ENCODE measurements around the gene MARK1.

The MARK1 gene

DNA sequence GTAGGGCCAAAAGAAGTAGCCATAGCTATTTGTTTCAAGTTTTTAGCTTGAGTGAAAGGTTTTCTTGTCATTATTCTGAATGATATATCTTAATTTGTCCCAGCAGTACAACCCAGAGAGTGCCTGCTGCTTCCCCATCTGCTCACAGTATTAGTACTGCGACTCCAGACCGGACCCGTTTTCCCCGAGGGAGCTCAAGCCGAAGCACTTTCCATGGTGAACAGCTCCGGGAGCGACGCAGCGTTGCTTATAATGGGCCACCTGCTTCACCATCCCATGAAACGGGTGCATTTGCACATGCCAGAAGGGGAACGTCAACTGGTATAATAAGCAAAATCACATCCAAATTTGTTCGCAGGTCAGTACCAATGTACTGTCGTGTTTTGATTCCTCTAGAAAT, 125.1 kb downstream of the MARK1 start:
- DNase-seq (ENCODE audit: low read depth) = no peak
- TF ChIP-seq, protein P1, sequence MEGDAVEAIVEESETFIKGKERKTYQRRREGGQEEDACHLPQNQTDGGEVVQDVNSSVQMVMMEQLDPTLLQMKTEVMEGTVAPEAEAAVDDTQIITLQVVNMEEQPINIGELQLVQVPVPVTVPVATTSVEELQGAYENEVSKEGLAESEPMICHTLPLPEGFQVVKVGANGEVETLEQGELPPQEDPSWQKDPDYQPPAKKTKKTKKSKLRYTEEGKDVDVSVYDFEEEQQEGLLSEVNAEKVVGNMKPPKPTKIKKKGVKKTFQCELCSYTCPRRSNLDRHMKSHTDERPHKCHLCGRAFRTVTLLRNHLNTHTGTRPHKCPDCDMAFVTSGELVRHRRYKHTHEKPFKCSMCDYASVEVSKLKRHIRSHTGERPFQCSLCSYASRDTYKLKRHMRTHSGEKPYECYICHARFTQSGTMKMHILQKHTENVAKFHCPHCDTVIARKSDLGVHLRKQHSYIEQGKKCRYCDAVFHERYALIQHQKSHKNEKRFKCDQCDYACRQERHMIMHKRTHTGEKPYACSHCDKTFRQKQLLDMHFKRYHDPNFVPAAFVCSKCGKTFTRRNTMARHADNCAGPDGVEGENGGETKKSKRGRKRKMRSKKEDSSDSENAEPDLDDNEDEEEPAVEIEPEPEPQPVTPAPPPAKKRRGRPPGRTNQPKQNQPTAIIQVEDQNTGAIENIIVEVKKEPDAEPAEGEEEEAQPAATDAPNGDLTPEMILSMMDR (IDR thresholded peaks at IDR 0.05; ENCODE audit: low read depth, low read length, missing control alignments) = no peak

DNA sequence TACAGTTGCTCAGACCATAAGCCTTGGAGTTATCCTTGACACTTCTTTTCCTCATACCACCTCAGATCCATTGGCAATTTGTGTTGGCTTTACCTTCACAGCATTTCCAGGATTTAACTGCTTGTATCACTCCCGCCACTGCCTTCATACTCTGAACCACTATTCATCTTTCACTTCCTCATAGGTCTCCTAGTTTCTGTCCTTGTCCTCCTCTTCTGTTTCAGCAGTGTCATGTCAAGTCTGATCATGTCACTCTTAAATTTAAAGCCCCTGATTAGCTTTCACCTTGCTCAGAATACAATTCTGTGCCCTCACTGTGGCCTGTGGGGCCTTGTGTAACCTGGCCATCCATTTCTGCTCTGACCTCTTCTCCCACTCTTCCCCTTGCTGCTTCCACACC, 127.6 kb downstream of the MARK1 start:
- peak; percentile 24 for DNase-seq (ENCODE audit: low read depth)
- no peak overlapping the region for H3K4me3 ChIP-seq (ENCODE audit: low read depth, low read length)
- TF ChIP-seq, protein P1 (IDR thresholded peaks at IDR 0.05; ENCODE audit: low read depth, low read length, missing control alignments) = no peak

More for the DNA sequence above, 125.1 kb downstream of the MARK1 start:
- H3K4me3 ChIP-seq (ENCODE audit: low read depth, low read length) = no peak overlapping the region

DNA sequence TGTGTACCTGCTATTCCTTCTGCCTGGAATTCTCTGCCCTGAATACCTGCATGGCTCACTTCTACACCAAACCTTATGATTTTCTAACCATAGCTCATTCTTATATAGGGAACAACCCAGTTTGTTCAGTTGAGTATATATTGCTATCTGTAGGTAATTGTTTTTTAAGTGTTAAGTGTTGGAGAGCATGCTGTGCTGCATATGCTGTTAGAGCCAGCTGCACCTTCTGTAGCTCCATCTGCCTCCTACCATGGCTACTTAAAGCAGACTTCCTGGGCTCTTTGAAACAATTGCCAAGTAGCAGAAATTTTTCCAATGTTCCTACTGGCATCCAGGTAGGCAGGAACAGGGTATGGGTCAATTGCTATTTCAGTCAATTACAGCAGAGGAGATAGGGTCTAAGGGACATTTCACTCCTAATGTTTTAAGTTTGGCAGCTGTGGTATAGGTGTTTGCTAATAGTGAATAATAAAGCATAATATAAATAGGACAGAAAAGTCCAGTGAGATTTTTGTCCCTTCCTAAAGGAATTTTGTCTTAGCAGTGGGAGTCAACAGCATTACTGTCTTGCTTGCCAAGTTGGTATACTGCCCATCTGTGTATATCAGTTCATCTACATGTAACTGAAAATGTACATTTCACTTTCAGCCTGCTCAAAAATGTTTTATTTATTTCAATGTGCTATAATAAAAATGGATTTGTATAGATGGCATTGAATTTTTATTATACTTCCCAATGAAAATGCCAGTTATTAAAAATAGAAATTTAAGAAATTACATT, 128.2 kb downstream of the MARK1 start:
- TF ChIP-seq, protein P1 (IDR thresholded peaks at IDR 0.05; ENCODE audit: low read depth, low read length, missing control alignments) = no peak
- no peak for DNase-seq (ENCODE audit: low read depth)
- no peak overlapping the region for H3K4me3 ChIP-seq (ENCODE audit: low read depth, low read length)

DNA sequence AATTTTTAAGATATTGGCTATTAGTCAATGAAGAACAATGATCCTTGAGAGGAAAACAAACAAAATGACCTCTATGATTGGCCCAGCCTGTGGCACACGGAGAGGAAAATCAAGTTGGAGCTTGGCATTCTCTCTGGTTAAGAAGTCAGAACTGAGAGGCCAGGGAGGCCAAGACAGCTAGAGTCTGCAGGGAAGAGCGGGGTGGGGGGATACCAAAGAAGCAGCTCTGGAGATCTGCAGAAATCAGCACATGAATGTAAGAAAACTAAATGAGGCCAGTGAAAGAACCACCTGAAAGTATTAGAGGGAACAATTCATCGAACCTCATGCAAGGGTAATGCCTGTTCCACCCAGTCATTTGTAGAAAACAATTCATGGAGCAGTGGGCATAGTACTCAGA, 138.4 kb downstream of the MARK1 start:
- TF ChIP-seq, protein P1 (IDR thresholded peaks at IDR 0.05; ENCODE audit: low read depth, low read length, missing control alignments) = no peak
- DNase-seq (ENCODE audit: low read depth) = no peak
- no peak overlapping the region for H3K4me3 ChIP-seq (ENCODE audit: low read depth, low read length)

DNA sequence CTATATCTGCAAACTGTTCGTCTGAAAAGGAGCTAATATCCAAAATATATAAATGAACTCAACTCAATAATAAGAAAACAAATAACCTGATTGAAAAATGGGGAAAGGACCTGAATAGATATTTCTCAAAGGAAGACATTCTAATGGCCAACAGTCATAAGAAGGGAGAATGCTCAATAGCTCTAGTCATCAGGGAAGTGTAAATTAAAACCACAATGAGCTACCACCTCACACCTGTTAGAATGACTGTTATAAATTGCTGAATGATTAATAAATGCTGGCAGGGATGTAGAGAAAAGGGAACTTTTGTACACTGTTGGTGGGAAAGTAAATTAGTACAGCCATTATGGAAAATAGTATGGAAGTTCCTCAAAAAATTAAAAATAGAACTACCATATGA, 141.1 kb downstream of the MARK1 start:
- TF ChIP-seq, protein P1 (IDR thresholded peaks at IDR 0.05; ENCODE audit: low read depth, low read length, missing control alignments) = no peak
- no peak overlapping the region for H3K4me3 ChIP-seq (ENCODE audit: low read depth, low read length)
- no peak for DNase-seq (ENCODE audit: low read depth)

DNA sequence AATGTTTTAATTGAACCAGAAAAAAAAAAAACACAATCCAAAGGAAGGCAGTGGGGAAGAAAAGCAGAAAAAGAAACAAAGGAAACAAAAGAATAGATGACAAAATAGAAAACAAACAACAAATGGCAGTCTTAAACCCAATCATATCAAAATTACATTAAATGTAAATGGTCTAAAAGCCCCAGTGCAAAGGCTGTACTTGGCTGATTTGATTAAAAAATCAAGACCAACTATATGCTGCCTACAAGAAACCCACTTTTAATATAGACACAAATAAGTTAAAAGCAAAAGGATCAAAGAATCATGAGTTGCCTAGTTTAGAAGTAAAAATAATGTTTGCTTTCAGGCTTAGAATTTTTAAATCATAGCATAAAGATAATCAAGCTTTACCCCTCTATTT, 142.4 kb downstream of the MARK1 start:
- TF ChIP-seq, protein P1 (IDR thresholded peaks at IDR 0.05; ENCODE audit: low read depth, low read length, missing control alignments) = no peak
- DNase-seq (ENCODE audit: low read depth) = no peak

DNA sequence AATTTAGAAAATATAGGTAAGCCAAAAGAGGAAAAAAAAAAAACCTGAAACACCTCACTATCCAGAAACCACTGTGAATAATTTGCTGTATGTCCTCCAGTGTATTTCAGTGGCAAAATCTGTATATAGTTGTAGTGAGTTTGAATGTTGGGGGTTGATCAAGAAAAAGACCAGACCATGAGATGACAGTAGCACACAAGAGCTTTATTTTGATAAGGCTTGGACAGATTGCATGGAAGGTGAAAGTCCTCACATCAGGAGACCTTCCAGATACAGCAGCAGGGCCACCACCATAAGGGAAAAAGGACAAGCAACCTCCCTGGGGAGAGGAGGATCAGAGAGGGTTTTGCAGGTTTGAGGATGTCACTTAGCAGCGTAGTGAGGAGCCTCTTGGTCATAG, 146.0 kb downstream of the MARK1 start:
- H3K4me3 ChIP-seq (ENCODE audit: low read depth, low read length) = no peak overlapping the region
- no peak for DNase-seq (ENCODE audit: low read depth)
- TF ChIP-seq, protein P1 (IDR thresholded peaks at IDR 0.05; ENCODE audit: low read depth, low read length, missing control alignments) = no peak

More for the DNA sequence above, 142.4 kb downstream of the MARK1 start:
- H3K4me3 ChIP-seq (ENCODE audit: low read depth, low read length) = no peak overlapping the region
